ENCODE results near the gene FEM1C.

FEM1C gene

DNA sequence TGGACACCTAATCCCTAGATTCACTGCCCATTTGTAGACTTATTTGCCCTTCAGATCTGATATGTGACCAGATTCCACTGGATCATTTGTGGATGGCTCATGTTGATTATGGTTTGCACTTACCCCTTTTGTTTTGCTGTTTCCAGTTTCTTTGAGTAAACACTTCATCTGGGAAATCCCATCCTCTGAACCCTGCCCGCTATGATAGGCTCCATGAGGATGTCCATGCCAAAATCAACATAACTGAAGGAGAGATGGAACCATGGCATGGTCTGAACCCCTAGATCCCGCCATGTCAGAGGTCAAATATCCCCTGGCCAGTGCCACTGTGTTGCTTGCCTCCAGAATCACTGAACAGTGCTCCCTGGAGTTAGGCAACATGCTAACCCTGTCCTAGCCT is 11.7 kb upstream of the FEM1C start:
- DNase-seq = no peak

DNA sequence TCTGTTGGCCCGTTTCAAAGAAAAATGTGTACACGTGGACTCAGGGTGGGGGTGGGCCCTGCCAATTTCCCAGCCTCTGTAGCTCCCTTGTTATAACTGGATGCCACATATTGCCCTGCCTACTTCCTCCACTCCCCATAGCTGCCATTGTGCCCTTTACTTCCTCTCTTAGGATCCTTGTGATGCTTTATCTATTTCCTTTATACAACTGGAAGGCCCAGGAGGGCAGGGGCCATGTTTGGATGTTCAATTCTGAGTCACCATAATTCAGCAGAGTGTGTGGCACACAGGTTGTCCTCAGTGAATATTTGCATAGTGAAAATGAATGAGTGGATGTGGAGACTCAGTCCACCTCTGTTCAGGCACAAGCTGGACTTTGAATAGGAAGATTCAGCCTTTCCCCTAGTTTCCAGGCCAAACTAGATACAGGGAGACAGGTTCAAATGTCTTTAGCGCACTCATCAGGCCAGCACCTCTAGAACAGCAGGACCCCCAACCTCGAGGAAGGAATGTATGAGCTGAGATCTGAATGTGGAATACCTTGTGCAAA is 10.6 kb upstream of the FEM1C start:
- no peak for DNase-seq

DNA sequence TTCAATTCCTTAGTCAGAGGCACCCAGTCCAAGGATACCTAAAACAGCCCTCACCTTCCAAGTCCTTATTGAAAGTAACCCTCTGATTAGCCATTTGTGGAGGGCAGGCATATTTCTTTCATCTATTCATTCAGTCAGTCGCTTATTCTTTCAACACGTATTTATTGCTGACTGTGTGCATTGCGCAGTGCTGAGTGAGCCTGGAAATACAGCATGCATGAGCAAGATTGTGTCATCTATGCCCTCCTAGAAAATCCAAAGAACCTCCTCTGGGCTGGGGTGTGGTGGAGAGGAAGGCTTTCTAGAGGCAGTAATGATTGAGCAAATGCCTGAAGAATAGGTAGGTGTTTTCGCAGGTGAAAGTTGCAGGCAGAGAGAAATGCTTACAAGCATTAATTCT is 8.5 kb upstream of the FEM1C start:
- DNase-seq = no peak

DNA sequence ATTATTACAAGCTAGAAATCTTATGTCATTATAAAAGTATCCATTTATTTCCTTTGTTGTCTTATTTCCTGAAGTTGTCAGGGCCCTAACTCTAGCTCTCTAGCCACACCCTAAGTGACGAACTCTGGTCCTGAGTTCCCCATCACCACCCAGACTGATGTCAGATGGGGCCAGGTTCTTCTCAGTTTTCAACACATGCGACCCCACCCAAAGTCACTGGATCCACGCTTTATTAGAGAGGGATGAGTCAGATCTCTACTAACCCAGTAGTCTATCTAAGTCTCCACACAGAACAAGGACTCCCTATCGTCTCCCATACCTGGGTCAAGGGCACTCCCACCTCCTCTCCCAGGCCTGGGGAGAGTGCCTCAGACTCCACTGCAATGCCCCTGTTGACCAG is 6.8 kb upstream of the FEM1C start:
- DNase-seq = no peak

DNA sequence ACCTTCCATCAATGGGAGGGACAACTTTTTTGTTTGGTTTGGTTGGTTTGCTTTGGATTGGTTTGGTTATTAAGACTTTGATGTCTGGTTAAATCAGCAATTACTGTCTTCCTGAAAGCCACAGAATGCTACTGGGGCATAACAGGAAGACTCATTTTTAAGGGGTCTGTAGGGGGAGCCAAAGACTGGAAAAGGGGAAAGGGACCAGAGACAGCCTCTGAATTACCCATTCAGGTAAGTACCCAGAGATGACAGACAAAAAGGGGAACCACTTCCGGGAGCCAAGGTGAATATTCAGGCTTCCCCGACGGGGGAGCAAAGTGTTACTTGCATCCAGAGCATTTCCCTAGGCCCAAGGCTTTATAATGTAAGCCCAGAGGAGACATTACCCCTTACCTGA is 4.6 kb upstream of the FEM1C start:
- DNase-seq = no peak

DNA sequence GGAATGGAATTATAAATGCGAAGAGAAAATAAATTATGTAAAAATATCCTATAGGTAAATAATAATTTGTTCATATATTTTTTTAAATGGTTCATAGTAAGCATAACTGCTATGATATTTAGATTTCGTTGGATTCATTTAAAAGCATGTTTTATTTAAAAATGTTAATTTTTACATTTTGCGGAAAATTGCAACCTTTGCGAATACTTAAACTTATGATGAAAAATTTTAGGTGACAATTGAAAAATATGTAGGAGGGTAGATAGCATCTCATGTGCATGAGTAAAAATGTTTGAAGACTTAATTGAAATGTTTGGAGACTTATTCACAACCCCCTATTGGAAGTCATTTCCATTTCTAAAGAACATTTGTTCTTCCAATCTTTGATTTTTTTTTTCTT is 4.1 kb upstream of the FEM1C start:
- DNase-seq = no peak

DNA sequence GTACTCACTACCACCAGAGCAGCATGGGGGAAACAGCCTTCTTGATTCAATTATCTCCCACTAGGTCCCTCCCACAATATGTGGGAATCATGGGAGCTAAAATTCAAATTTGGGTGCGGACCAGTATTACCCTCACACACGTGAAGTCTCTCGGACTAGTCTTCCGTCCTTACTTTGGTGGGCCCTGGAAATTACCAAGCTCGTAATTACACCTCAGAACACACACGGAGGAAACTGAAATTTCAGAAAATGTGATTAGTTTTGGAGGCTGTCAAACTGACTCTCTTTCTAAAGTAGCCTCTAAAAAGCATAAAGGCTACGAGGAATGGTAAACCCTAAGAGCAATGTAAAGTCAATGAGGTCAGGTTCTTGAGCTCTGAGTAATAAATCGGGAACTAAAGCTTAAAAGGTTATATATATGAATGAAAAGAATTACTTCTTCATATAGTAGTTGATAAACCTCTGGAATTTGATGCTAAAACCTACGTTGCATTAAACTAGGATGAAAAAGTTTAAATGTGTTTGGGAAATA is 842 bp upstream of the FEM1C start:
- no peak for DNase-seq

DNA sequence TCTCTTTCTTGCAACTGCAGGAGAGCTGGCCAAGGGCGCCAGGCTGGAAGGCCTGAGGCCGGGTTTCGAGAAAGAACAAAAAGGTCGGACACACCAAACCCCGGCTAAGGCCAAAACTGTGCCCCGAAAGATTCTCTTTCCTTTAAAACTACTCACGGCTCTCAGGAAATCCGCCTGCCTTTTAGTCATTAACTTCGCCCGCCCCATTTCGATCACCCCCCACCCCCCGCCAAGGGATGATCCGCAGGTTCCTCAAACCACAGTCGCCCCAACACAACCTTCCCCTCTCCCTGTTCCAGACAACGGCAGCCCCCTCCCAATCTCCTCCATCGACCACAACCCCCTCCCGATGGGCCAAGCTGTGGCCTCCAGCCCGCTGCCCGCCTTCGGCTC is 536 bp downstream of the FEM1C start:
- DNase-seq = peak; percentile 42

DNA sequence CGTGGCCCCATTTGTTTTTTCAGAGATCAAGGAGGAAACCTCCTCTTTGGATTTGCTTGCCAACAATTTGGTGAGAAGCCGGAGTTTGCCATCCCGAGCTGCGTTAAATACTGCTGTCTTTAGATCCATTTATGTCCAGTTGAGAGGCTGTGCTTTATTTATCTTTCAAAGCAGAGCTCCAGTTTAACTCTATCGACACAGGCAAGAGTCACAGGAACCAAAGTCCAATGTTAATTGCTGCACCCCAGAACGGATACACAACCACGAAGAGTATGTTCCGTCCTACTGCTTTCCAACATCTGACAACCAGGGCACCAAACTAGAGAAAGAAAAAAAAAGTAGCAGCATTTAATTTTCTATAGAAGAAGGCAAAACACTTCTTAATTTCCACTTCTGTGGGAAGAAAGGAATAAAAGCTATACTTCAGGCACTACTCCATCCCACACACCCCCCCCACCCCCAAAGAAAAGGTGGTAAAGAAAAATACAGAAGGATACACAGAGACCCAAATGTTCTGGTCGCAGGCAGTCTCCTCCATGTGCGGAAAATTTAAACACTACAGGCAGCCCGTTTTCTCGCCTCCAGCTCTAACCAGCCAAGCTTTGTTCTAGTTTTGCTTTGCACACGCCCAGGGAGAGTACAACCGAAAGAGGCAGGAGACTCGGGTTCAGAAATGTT is 1.1 kb downstream of the FEM1C start:
- no peak for DNase-seq

DNA sequence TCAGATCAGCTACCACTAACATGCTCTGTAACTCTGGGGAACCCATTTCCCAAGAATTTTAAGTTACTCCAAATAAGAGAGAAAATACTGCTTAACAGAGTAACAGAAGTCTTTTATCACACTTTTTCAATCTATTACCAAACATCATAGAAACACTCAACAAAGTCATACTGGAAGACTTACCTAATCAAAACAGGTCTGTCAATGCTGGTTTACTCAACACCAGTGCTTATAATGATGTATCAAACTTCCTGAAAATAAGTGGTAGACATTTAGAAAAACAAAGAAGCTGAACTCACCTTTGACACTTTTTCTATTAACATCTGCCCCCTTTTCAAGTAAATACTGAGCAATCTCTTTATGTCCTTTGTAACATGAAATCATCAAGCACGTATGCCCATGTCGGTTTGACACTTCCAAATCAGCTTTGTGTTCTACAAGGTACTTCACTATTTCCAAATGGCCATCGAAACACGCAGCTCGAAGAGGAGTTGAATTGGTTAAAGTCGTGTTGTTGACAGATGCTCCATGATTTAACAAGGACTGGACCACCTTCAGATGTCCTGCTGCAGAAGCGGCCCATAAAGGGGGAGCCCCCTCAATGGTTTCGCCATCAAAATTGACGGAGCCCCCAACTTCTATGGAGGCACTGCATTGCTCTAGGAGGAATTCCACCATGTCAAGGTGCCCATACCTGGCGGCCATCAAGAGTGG is 1.8 kb downstream of the FEM1C start:
- no peak for DNase-seq

DNA sequence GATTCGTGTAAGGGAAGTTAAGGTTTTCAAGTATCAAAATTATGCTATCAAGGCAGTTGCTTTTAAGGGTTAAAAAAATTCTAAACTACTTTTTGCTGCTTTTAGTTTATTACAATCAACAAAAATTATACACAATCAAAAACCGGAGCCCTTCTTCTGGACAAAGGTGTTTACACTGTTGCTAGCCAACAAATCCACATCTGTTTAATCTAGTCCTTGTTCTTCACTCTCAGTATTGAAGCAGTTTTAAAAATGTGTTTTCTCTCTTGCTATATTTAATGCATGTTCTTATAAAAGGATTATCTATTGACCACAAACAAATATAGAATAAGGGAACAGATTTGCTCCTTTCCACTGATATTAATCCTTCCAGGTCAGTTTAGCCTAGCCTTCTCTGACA is 2.5 kb downstream of the FEM1C start:
- no peak for DNase-seq

DNA sequence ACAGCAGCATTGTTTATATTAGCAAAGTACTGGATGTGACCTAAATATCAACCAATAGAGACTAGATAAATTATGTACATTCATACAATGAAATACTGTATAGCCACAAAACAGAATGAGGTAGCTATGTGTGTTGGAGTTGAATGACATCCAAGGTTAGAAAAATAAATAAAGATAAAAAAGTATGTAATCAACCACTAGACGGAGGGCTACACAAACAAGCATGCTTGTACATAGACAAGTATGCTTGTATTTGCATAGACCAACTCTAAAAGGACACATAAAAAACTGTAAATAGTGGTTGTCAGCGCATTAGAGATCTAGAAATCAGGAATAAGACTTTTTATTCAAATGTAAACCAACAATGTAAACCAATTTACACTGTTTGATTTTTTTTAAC is 3.0 kb downstream of the FEM1C start:
- no peak for DNase-seq

DNA sequence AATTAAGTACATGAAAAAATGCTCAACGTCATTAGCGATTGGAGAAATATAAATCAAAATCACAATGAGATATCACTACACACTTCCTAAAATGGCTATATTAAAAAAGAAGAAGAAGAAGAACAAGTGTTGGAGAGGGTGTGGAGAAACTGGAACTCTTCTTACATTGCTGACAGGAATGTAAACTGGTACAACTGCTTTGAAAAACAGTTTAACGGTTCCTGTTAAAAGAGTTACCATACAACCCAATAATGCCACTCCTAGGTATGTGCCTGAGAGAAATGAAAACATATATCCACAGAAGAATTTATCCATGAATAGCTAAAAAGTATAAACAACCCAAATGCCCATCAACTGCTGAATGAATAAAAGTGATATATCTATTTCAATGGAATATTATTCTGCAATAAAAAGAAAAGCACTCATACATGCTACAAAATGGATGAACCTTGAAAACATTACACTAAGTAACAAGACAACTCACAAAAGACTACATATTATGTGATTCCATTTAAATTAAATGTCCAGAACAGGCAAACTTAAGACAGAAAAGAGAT is 9.0 kb downstream of the FEM1C start:
- DNase-seq = no peak

DNA sequence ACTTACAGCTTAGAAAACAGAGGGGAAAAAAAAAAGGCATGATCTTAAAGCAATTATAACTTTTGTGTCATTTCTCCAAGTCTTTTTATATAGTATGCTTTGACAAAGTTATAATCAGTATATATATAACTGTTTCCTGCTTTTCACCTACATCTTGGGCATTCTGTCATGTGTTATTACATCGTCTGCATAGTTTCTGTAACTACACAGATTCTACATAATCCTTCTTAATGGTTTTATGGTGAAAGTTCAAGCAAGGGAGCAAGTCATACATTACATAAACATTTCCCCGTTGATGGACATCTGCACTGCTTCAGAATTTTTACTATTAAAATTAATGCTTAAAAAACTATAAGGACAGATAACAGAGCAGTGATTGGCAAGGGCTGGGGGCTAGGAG is 12.1 kb downstream of the FEM1C start:
- DNase-seq = no peak

DNA sequence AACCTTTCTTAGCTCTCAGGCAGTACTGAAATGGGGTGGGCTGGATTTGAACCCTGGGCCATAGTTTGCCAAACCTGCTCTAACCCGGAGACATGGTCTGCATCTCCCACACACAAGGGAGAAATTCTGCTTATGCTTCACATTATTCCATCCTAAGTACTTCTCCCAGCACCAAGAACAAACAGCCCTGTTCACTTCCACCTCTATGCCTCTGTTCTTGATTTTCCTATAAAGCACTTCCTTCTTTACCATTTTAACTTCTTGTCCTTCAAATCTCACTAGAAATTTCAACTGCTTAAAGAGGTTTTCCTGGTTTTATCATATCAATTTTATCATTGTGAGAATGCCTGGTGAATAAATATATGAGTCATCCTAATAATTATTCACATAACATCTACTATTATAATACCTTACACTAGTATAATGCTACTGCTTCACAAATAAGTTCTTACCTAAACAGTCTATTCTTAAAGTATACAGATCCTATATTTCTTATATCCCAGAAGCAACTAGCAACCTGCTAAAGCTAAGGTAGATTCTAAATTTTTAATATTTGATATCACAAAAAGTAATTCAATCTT is 12.7 kb downstream of the FEM1C start:
- no peak for DNase-seq

DNA sequence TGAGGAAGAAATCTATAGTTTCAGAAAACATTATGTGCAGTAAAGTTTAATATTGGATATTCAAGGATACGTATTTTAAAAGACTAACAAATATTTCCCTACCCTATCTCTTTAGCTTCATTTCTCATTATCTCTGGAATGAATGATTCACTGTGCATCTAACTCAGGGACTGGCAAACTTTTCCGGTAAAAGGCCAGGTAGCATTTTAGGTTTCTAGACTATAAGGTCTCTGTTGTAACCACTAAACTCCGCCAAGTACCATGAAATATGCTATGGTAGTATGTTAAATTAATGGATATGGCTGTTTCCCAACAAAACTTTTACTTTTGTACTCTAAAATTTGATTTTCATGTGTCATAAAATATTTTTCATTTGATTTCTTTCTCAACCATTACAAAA is 13.2 kb downstream of the FEM1C start:
- DNase-seq = no peak

DNA sequence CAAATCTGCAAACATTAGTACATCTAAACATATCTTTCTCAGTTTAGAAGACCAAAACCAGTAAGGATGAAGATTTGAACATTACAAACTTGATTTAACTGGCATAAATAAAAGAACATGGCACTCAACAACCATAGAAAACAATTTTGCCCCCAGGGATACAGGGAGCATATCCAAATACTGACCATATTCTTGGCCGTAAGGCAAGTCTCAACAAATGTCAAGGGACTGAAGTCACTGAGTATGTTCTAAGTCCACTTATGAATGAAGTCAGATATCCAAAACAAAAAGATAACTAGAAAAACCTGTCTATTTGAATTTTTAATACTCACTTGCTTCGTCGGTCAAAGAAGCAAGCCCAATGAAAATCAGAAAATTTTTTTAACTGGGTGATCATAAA is 14.1 kb downstream of the FEM1C start:
- no peak for DNase-seq

DNA sequence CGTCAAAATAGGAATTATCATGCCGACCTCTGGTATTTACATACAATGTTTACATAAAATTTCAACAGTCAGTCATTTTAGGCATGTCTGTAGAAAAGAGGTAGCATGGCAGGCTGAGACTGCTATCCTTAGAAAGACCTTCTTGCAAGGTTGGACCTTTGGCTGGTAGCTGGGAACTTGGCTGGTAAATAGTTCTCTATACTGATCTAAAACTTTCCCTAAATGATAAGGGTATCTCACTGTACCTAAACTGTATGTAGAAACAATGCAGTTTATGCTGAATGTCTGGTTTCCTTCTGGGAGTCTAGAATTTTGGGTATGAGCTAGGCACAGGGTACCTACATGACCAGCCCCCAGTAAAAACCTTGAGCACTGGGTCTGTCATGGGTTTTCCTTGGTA is 18.0 kb downstream of the FEM1C start:
- no peak for DNase-seq

DNA sequence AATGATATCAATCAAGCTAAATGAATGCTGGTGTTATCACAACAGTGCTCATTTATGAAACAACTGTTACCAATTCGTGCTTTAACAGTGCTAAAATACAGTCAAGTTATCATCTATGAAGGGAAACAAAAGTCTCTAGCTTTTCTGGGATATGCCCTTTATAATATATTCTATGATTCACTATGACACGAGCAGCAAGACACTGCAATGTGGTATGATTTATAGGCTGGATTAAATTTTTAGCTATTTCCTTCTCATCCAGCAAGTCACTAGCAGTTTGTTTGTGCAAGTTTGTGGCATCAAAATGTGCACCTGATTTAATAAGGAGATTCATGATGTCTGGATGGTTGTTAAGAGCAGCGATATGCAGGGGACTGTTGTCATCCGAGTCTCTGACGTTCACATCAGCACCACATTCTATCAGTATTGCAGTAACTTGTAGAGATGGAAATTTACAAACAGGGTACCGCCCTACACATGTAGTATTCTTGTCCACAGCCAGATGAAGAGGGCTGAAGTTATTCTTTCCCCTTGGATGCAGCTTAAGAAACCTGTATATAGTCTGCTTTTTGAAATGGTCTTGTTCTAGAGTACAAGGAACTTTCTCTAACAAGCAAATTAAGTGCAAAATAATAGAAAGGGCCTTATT is 20.3 kb downstream of the FEM1C start:
- no peak for DNase-seq

DNA sequence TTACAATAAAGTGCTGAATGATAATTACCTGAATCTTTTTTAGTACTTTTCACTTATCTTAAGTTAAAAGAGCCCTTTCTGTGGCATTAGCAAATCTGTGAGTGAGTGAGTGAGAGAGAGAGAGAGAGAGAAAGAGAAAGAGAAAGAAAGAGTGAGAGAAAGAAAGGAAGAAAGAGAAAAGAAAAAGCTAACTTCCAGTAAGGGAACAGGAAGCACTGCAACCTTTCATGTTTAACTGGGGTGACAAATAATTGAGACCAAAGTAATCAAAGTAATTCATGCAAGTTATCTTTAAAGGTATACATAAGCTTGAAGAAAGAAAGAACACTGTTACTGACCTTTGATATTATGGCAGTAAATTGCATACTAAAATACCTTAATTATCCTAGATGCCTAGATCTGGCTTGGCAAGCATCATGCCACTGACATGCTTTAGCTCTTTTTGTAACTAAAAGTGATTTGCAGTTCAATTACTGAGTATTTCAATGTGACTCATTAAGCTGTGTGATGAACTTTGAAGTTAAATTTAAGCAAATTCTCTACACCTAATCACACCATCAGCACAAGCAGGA is 21.7 kb downstream of the FEM1C start:
- DNase-seq = no peak

DNA sequence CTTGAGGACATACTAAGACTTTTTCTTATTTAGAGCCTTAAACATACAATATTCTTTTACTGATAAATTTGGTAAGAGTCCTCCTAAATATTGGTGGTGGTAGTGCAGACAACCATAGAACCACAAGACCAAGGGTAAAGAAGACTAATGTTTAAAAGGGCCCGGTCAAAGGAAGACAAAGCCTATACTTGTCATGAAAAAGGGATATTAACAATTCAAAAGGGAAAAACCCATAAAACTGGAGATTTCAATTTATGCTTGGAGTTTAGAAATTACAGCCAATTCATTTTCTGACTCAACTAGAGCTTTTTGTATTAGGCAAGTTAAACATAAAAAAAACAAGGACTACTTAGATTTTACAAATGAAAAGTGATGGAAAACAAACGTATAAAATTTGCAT is 24.4 kb downstream of the FEM1C start:
- no peak for DNase-seq

DNA sequence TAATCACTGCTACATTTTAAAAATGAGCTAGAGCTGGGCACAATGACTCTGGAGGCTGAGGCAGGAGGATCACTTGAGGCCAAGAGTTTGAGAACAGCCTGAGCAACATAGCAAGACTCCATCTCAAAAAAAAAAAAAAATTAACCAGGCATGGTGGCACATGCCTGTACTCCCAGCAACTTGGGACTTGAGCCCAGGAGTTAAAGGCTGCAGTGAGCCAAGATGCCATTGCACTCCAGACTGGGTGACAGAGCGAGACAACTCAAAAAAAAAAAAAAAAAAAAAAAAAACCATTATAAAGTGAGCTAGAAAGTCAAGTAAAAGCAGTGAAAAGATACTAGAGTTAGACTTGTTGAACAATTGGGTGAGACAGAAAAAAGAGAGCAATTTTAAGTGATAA is 28.2 kb downstream of the FEM1C start:
- no peak for DNase-seq

DNA sequence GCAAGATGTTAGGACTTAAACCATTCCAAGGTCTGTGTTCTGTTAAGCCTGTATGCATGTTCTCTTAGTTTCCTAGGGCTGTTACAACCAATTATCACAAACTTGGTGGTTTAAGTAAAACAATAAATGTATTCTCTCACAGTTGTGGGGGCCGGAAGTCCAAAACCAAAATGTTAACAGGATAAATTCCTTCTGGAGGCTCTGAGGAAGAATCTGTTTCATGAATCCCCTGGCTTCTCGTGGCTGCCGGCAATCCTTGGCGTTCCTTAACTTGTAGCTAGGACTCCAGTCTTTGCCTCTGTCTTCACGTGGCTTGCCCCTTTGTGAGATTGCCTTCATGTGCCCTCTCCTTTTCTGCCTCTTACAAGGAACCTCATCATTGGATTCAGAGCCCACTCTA is 30.4 kb downstream of the FEM1C start:
- DNase-seq = no peak

Data from effector CD4-positive, alpha-beta T cell (primary cell).